ENCODE results near the gene IL4R.
A peak's percentile ranks its signal among the peaks of the same experiment; 100 is the strongest.

The IL4R gene

GRCh38 chr16:27362570-27363245, 48.9 kb downstream of the IL4R start:
- 97% methylated on average over 16 of the region's 16 CpGs for WGBS
- H4K8ac ChIP-seq (ENCODE audit: low read length) = no peak overlapping the region
- no peak overlapping the region for H2BK15ac ChIP-seq (ENCODE audit: low read depth, poor library complexity, severe bottlenecking)
- H3K9ac ChIP-seq (ENCODE audit: low read length) = no peak overlapping the region
- no peaks in the 10 kb centered on the region for H3K27me3 ChIP-seq (ENCODE audit: control insufficient read depth in 1 of 2, insufficient read depth in 1 of 2, low read length in 2 of 2)
- H3K4ac ChIP-seq (ENCODE audit: low read depth in 1 of 2, low read length in 2 of 2) = no peak overlapping the region
- no peak overlapping the region for H2BK12ac ChIP-seq (ENCODE audit: low read length in 2 of 2)
- no peak overlapping the region for H3K23ac ChIP-seq (ENCODE audit: low read length in 2 of 2)
- H3K36me3 ChIP-seq (ENCODE audit: control insufficient read depth in 1 of 2, insufficient read depth in 2 of 2, low read depth in 1 of 2, low read length in 2 of 2) = peaks cover 64% of the 10 kb centered on the region in 2 experiments
- no peak overlapping the region for H4K91ac ChIP-seq (ENCODE audit: low read length)
- no peak overlapping the region for H3K4me3 ChIP-seq (ENCODE audit: insufficient read depth in 1 of 2, low read depth in 1 of 2, low read length in 2 of 2)
- H3K4me2 ChIP-seq (ENCODE audit: low read length, poor library complexity, severe bottlenecking) = no peak overlapping the region
- H3K18ac ChIP-seq (ENCODE audit: low read depth in 1 of 2, low read length in 2 of 2) = no peak overlapping the region
- H2BK5ac ChIP-seq (ENCODE audit: low read depth, low read length, poor library complexity, severe bottlenecking) = no peak overlapping the region
- no peak overlapping the region for H2AFZ ChIP-seq (ENCODE audit: low read depth, low read length)
- H3K9me3 ChIP-seq (ENCODE audit: control insufficient read depth, low read length) = peaks cover 4% of the 10 kb centered on the region
- no peak overlapping the region for H2BK120ac ChIP-seq (ENCODE audit: low read depth, low read length)
- no peak overlapping the region for H3K27ac ChIP-seq (ENCODE audit: low read length, poor library complexity, severe bottlenecking)
- H2AK5ac ChIP-seq (ENCODE audit: low read length, severe bottlenecking) = no peak overlapping the region
- no peak for DNase-seq
- H3K4me1 ChIP-seq (ENCODE audit: control insufficient read depth, insufficient read depth, low read depth, low read length) = peaks cover 14% of the 10 kb centered on the region
- peaks cover 25% of the 10 kb centered on the region for H3K79me1 ChIP-seq (replicated peaks; ENCODE audit: low read length, poor library complexity, severe bottlenecking)
- no peak overlapping the region for H3K14ac ChIP-seq (ENCODE audit: low read length in 2 of 2)

GRCh38 chr16:27363246-27363632, 49.5 kb downstream of the IL4R start:
- H2AFZ ChIP-seq (ENCODE audit: low read depth, low read length) = no peak overlapping the region
- no peak overlapping the region for H3K4me3 ChIP-seq (ENCODE audit: insufficient read depth in 1 of 2, low read depth in 1 of 2, low read length in 2 of 2)
- DNase-seq = no peak
- H3K9ac ChIP-seq (ENCODE audit: low read length) = no peak overlapping the region
- H3K79me1 ChIP-seq (replicated peaks; ENCODE audit: low read length, poor library complexity, severe bottlenecking) = peaks cover 23% of the 10 kb centered on the region
- H2AK5ac ChIP-seq (ENCODE audit: low read length, severe bottlenecking) = no peak overlapping the region
- no peak overlapping the region for H3K4ac ChIP-seq (ENCODE audit: low read depth in 1 of 2, low read length in 2 of 2)
- no peak overlapping the region for H3K18ac ChIP-seq (ENCODE audit: low read depth in 1 of 2, low read length in 2 of 2)
- no peak overlapping the region for H4K8ac ChIP-seq (ENCODE audit: low read length)
- H3K23ac ChIP-seq (ENCODE audit: low read length in 2 of 2) = no peak overlapping the region
- 94% methylated on average over 5 of the region's 5 CpGs for WGBS
- H2BK12ac ChIP-seq (ENCODE audit: low read length in 2 of 2) = no peak overlapping the region
- no peak overlapping the region for H2BK120ac ChIP-seq (ENCODE audit: low read depth, low read length)
- H3K9me3 ChIP-seq (ENCODE audit: control insufficient read depth, low read length) = peaks cover 4% of the 10 kb centered on the region
- no peak overlapping the region for H3K14ac ChIP-seq (ENCODE audit: low read length in 2 of 2)
- H3K27me3 ChIP-seq (ENCODE audit: control insufficient read depth in 1 of 2, insufficient read depth in 1 of 2, low read length in 2 of 2) = no peaks in the 10 kb centered on the region
- H3K27ac ChIP-seq (ENCODE audit: low read length, poor library complexity, severe bottlenecking) = no peak overlapping the region
- H3K36me3 ChIP-seq (ENCODE audit: control insufficient read depth in 1 of 2, insufficient read depth in 2 of 2, low read depth in 1 of 2, low read length in 2 of 2) = peaks cover 59 to 60% of the 10 kb centered on the region in 2 experiments
- H2BK5ac ChIP-seq (ENCODE audit: low read depth, low read length, poor library complexity, severe bottlenecking) = no peak overlapping the region
- H3K4me1 ChIP-seq (ENCODE audit: control insufficient read depth, insufficient read depth, low read depth, low read length) = peaks cover 18% of the 10 kb centered on the region
- no peak overlapping the region for H4K91ac ChIP-seq (ENCODE audit: low read length)
- H3K4me2 ChIP-seq (ENCODE audit: low read length, poor library complexity, severe bottlenecking) = no peak overlapping the region
- no peak overlapping the region for H2BK15ac ChIP-seq (ENCODE audit: low read depth, poor library complexity, severe bottlenecking)

GRCh38 chr16:27363797-27364196, 50.0 kb downstream of the IL4R start:
- Histone ChIP-seq H3K4me3 (ENCODE audit: insufficient read depth in 1 of 2, low read depth in 1 of 2, low read length in 2 of 2) (no peak overlapping the region), H2AK5ac (ENCODE audit: low read length, severe bottlenecking) (no peak overlapping the region), H3K79me1 (replicated peaks; ENCODE audit: low read length, poor library complexity, severe bottlenecking) (peaks cover 20% of the 10 kb centered on the region), H3K27ac (ENCODE audit: low read length, poor library complexity, severe bottlenecking) (no peak overlapping the region), H2BK5ac (ENCODE audit: low read depth, low read length, poor library complexity, severe bottlenecking) (no peak overlapping the region), H2BK15ac (ENCODE audit: low read depth, poor library complexity, severe bottlenecking) (no peak overlapping the region), H3K14ac (ENCODE audit: low read length in 2 of 2) (no peak overlapping the region), H2AFZ (ENCODE audit: low read depth, low read length) (no peak overlapping the region), H2BK12ac (ENCODE audit: low read length in 2 of 2) (no peak overlapping the region), H3K18ac (ENCODE audit: low read depth in 1 of 2, low read length in 2 of 2) (no peak overlapping the region), H3K36me3 (ENCODE audit: control insufficient read depth in 1 of 2, insufficient read depth in 2 of 2, low read depth in 1 of 2, low read length in 2 of 2) (peaks cover 53 to 55% of the 10 kb centered on the region in 2 experiments), H3K4ac (ENCODE audit: low read depth in 1 of 2, low read length in 2 of 2) (no peak overlapping the region), H3K9ac (ENCODE audit: low read length) (no peak overlapping the region), H3K9me3 (ENCODE audit: control insufficient read depth, low read length) (peaks cover 4% of the 10 kb centered on the region), H3K4me2 (ENCODE audit: low read length, poor library complexity, severe bottlenecking) (no peak overlapping the region), H3K4me1 (ENCODE audit: control insufficient read depth, insufficient read depth, low read depth, low read length) (peaks cover 18% of the 10 kb centered on the region), H3K23ac (ENCODE audit: low read length in 2 of 2) (no peak overlapping the region), H4K8ac (ENCODE audit: low read length) (no peak overlapping the region), H2BK120ac (ENCODE audit: low read depth, low read length) (no peak overlapping the region), H3K27me3 (ENCODE audit: control insufficient read depth in 1 of 2, insufficient read depth in 1 of 2, low read length in 2 of 2) (no peaks in the 10 kb centered on the region), H4K91ac (ENCODE audit: low read length) (no peak overlapping the region)
- 95% methylated on average over 9 of the region's 9 CpGs for WGBS
- no peak for DNase-seq

GRCh38 chr16:27364493-27365141, 50.8 kb downstream of the IL4R start:
- no peak overlapping the region for H4K8ac ChIP-seq (ENCODE audit: low read length)
- no peak overlapping the region for H3K4me2 ChIP-seq (ENCODE audit: low read length, poor library complexity, severe bottlenecking)
- H3K36me3 ChIP-seq (ENCODE audit: control insufficient read depth in 1 of 2, insufficient read depth in 2 of 2, low read depth in 1 of 2, low read length in 2 of 2) = peaks cover 46 to 47% of the 10 kb centered on the region in 2 experiments
- H3K9me3 ChIP-seq (ENCODE audit: control insufficient read depth, low read length) = peaks cover under 1% of the 10 kb centered on the region
- H3K9ac ChIP-seq (ENCODE audit: low read length) = no peak overlapping the region
- no peaks in the 10 kb centered on the region for H3K27me3 ChIP-seq (ENCODE audit: control insufficient read depth in 1 of 2, insufficient read depth in 1 of 2, low read length in 2 of 2)
- H2BK5ac ChIP-seq (ENCODE audit: low read depth, low read length, poor library complexity, severe bottlenecking) = no peak overlapping the region
- no peak overlapping the region for H3K4ac ChIP-seq (ENCODE audit: low read depth in 1 of 2, low read length in 2 of 2)
- H2BK120ac ChIP-seq (ENCODE audit: low read depth, low read length) = no peak overlapping the region
- WGBS = 93% methylated on average over 6 of the region's 6 CpGs
- H3K27ac ChIP-seq (ENCODE audit: low read length, poor library complexity, severe bottlenecking) = peak overlapping the region; percentile 36
- H4K91ac ChIP-seq (ENCODE audit: low read length) = no peak overlapping the region
- no peak overlapping the region for H2AK5ac ChIP-seq (ENCODE audit: low read length, severe bottlenecking)
- no peak overlapping the region for H3K23ac ChIP-seq (ENCODE audit: low read length in 2 of 2)
- H2BK15ac ChIP-seq (ENCODE audit: low read depth, poor library complexity, severe bottlenecking) = no peak overlapping the region
- peaks cover 19% of the 10 kb centered on the region for H3K79me1 ChIP-seq (replicated peaks; ENCODE audit: low read length, poor library complexity, severe bottlenecking)
- no peak overlapping the region for H3K4me3 ChIP-seq (ENCODE audit: insufficient read depth in 1 of 2, low read depth in 1 of 2, low read length in 2 of 2)
- no peak overlapping the region for H2BK12ac ChIP-seq (ENCODE audit: low read length in 2 of 2)
- no peak overlapping the region for H3K18ac ChIP-seq (ENCODE audit: low read depth in 1 of 2, low read length in 2 of 2)
- H3K4me1 ChIP-seq (ENCODE audit: control insufficient read depth, insufficient read depth, low read depth, low read length) = peaks cover 18% of the 10 kb centered on the region
- no peak overlapping the region for H2AFZ ChIP-seq (ENCODE audit: low read depth, low read length)
- DNase-seq = no peak
- H3K14ac ChIP-seq (ENCODE audit: low read length in 2 of 2) = no peak overlapping the region
